Cerebellar nuclear complex (tissue), 1 donor: ENCODE results near the gene PJA2.
A peak's percentile ranks its signal among the peaks of the same experiment; 100 is the strongest.

Experiments used
- DNase-seq, 2 experiments: peaks; one replicate each; lab custom pipeline; 2025; lab: John Stamatoyannopoulos, UW

PJA2 gene

GRCh38 chr5:109408991-109409843 is 557 bp downstream of the PJA2 start:
- DNase-seq, result peak; percentile 0 to 22

- DNase-seq, result no peak
Measured at GRCh38 chr5:109407913-109408312, 1.9 kb downstream of the PJA2 start.

- DNase-seq, result no peak
Measured at GRCh38 chr5:109406719-109407118, 3.1 kb downstream of the PJA2 start.

GRCh38 chr5:109404428-109404960 is 5.3 kb downstream of the PJA2 start:
- no peak for DNase-seq

- DNase-seq, result no peak
Measured at GRCh38 chr5:109403469-109403868, 6.3 kb downstream of the PJA2 start.

GRCh38 chr5:109399092-109399759 is 10.5 kb downstream of the PJA2 start:
- no peak for DNase-seq

GRCh38 chr5:109396965-109397364 is 12.8 kb downstream of the PJA2 start:
- no peak for DNase-seq

GRCh38 chr5:109394806-109395205 is 15.0 kb downstream of the PJA2 start:
- no peak for DNase-seq

- DNase-seq, result no peak
Measured at GRCh38 chr5:109390188-109390587, 19.6 kb downstream of the PJA2 start.

GRCh38 chr5:109388407-109388806 is 21.4 kb downstream of the PJA2 start:
- DNase-seq, result no peak

GRCh38 chr5:109387408-109387974 is 22.3 kb downstream of the PJA2 start:
- DNase-seq, result no peak

GRCh38 chr5:109378095-109378494 is 31.7 kb downstream of the PJA2 start:
- DNase-seq, result no peak

- no peak for DNase-seq
Measured at GRCh38 chr5:109374625-109375024, 35.1 kb downstream of the PJA2 start.

GRCh38 chr5:109373932-109374331 is 35.8 kb downstream of the PJA2 start:
- DNase-seq, result no peak

GRCh38 chr5:109370343-109370742 is 39.4 kb downstream of the PJA2 start:
- no peak for DNase-seq

GRCh38 chr5:109365653-109366052 is 44.1 kb downstream of the PJA2 start:
- DNase-seq, result no peak

GRCh38 chr5:109364977-109365376 is 44.8 kb downstream of the PJA2 start:
- DNase-seq, result no peak

GRCh38 chr5:109359642-109360041 is 50.1 kb downstream of the PJA2 start:
- no peak for DNase-seq

- no peak for DNase-seq
Measured at GRCh38 chr5:109357807-109358206, 52.0 kb downstream of the PJA2 start.

- DNase-seq, result no peak
Measured at GRCh38 chr5:109354761-109355160, 55.0 kb downstream of the PJA2 start.

- no peak for DNase-seq
Measured at GRCh38 chr5:109351988-109352864, 57.5 kb downstream of the PJA2 start.
